ENCODE results near the gene TSPAN32.

GRCh38 chr11:2360081-2360642, 58.3 kb downstream of the TSPAN32 start:
- TF ChIP-seq POLR2AphosphoS5 (IDR thresholded peaks at IDR 0.05; ENCODE audit: low read depth, low read length) (no peak), POLR2A (IDR thresholded peaks at IDR 0.05; ENCODE audit: low read depth, low read length) (no peak), TAF1 (IDR thresholded peaks at IDR 0.05; ENCODE audit: borderline replicate concordance, low read depth, low read length) (no peak)

Data from GM12892 (cell line).